ENCODE measurements around the gene TP53TG3C.
"Not testable (repeated sequence)": the region's sequence is repeated elsewhere in the genome, so short reads cannot be mapped to it uniquely, and the experiment has no call there.

GRCh38 chr16:33193926-33194325 is at the start of gene TP53TG3C:
- TF ChIP-seq CTCF (IDR thresholded peaks at IDR 0.05); ESRRA (CRISPR knock-in tag; IDR thresholded peaks at IDR 0.05; ENCODE audit: borderline replicate concordance); IRF1 (CRISPR knock-in tag; IDR thresholded peaks at IDR 0.05); GABPB1 (CRISPR knock-in tag; IDR thresholded peaks at IDR 0.05); RELA (CRISPR knock-in tag; IDR thresholded peaks at IDR 0.05; ENCODE audit: borderline replicate concordance); MAX (CRISPR knock-in tag; IDR thresholded peaks at IDR 0.05); MYBL2 (CRISPR knock-in tag; IDR thresholded peaks at IDR 0.05): not testable (repeated sequence)
